Fibroblast of mammary gland (primary cell): ENCODE measurements around the gene CNKSR3.

Experiments used
- DNase-seq: peaks from one replicate; pipeline ENCODE4 v3.0.0-alpha.2; 2010; ENCODE audit warnings: low read depth
- H3K4me3 ChIP-seq: 2 replicates; pipeline ENCODE4 v1.5.1; 2011; ENCODE audit warnings: low read depth, mild to moderate bottlenecking, low read length, moderate library complexity; ENCODE audit not compliant: control insufficient read depth
- TF ChIP-seq, protein P1 (sequence below): conservative IDR thresholded peaks from 2 replicates; pipeline ENCODE4 v1.5.1; 2011; ENCODE audit warnings: low read depth, low read length, inconsistent platforms; ENCODE audit not compliant: control insufficient read depth, insufficient read depth

CNKSR3 gene

DNA sequence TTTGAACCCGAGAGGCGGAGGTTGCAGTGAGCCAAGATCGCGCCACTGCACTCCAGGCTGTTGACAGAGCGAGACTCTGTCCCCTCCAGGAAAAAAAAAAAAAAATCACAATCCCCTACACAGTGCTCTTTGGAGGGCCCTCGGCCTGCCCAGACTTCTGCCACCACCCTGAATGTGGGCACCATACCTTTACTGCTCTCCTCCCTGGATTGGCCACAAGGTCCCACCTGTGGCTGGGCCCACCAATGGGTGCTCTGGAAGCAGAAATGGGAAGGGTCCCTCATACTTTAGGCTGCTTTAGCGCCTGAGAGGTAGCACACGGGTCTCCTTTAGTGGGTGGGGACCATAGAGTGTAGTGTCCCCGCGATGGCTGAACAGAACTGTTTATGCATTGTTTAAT, 103.6 kb downstream of the CNKSR3 start:
- TF ChIP-seq, protein P1, sequence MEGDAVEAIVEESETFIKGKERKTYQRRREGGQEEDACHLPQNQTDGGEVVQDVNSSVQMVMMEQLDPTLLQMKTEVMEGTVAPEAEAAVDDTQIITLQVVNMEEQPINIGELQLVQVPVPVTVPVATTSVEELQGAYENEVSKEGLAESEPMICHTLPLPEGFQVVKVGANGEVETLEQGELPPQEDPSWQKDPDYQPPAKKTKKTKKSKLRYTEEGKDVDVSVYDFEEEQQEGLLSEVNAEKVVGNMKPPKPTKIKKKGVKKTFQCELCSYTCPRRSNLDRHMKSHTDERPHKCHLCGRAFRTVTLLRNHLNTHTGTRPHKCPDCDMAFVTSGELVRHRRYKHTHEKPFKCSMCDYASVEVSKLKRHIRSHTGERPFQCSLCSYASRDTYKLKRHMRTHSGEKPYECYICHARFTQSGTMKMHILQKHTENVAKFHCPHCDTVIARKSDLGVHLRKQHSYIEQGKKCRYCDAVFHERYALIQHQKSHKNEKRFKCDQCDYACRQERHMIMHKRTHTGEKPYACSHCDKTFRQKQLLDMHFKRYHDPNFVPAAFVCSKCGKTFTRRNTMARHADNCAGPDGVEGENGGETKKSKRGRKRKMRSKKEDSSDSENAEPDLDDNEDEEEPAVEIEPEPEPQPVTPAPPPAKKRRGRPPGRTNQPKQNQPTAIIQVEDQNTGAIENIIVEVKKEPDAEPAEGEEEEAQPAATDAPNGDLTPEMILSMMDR, result no peak

DNA sequence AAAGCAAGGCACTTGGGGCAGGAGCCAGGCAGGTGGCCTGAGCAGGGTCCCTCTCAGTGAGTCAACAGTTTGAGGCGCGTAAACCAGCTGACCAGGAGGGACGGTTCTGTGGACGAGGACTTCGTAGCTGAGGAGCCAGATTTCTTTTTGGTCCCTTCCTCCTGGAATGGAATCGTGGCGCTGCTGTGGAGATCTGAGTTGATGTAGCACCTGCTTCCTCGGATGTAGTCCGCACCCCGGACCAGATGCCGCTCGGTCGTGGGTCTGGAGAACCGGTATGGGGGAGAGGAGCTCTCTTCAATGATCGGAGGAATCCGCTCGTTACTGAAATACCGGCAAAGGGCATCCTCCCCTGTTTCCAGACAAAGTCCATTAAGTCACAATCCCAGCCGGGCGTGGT, 104.2 kb downstream of the CNKSR3 start:
- no peak overlapping the region for H3K4me3 ChIP-seq
- TF ChIP-seq, protein P1, result no peak
- DNase-seq, result no peak

More for the DNA sequence above, 103.6 kb downstream of the CNKSR3 start:
- DNase-seq, result no peak
- H3K4me3 ChIP-seq, result no peak overlapping the region

DNA sequence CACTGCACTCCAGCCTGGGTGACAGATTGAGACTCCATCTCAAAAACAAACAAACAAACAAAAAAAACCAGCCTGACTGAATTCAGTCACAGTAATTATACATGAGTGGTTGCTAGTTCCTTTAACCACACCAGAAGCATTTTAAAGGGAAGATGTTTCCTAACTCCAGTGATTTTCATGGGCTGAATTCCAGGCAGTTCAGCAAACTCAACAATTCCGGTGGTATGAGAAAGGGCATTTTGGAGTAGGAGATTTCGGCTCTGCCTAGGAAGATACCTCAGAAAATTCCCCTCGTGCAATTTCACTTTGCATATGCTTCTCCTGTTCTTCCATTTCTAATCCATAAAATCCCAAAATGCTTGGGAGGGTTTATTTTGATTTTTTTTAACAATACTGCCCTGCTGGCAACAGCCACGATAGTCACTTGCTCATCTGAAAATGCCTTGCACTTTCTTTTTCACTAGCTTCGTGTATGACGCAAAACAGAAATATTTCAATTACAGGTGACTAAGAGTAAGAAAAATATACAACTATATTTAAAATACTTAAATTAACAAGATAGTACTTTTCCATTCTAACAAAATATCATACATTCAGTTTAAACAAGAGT, 105.6 kb downstream of the CNKSR3 start:
- TF ChIP-seq, protein P1, result no peak
- no peak overlapping the region for H3K4me3 ChIP-seq
- DNase-seq, result peak; percentile 62

DNA sequence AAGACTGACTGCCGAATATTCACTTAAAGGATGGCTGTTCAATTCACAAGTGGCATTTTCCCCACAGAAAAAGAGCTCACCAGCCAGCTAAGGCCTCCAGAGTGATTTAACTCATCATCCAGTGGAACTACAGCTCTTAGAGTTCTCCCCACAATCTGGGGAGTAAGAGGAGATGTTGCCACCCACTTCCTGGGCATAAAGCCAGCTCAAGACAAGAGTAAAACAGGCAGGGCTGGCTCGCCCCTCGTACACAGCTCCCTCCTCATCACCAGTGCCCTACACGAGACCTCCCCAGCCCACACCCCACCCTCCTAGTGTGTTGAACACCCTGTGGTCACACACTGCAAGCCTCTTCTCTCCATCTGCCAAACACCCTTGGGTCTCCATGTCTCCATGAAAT, 106.7 kb downstream of the CNKSR3 start:
- H3K4me3 ChIP-seq, result no peak overlapping the region
- TF ChIP-seq, protein P1, result no peak
- peak; percentile 77 for DNase-seq

DNA sequence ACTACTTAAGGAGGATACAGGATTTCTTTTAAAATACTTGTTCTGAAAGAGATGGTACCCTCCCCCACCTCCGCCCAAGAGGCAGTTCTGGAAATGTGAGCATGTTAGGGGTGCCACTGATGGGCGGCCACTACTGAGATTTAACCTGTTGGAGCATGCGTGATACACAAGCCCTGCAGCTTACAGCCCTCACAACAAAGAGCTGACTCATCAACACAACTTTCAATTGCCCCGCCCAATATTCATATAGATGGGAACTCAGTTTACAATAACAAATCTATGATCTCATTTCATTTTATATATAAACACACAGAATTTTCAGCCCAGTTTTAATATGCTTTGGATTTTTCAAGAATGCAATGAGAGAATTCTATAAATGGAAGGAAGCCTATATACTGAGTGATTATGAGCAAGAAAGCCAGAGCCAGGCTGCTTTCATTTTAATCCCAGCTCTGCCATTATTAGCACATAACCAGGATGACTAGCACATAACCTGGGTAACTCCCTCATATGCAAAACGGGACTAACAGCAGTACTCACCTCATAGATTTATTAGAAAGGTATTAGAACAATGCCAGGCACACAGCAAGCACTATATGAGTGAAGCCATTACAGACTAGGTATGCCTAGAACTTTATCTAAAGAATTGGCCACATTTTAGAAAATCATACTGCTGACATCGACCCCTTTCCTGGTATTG, 108.3 kb downstream of the CNKSR3 start:
- no peak for DNase-seq
- TF ChIP-seq, protein P1, result no peak
- H3K4me3 ChIP-seq, result no peak overlapping the region

DNA sequence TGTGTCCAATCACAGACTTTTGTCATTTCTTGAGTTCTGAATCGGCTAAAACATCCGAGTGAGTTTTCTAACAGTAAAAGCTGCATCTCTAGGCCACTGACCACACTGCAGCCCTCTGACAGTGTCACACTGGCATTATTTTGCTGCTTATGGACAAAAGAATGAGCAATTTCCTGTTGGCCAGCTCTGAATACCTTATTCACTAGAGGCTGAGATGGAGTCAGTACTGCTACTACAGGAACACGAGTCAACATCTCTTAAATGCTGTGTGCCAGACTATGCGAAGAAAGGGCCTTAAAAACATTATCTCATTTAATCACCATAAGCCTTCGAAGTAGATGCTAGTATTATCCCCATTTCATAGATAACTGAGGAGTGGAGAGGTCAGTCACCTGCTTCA, 111.4 kb downstream of the CNKSR3 start:
- TF ChIP-seq, protein P1, result no peak
- no peak overlapping the region for H3K4me3 ChIP-seq
- DNase-seq, result peak; percentile 60
